GM13977 (cell line): ENCODE results near the gene MNX1.

Source experiments
- DNase-seq: peaks from one replicate; pipeline ENCODE4 v3.0.0; 2012; ENCODE audit warnings: low spot score
- in situ Hi-C: fragments of 300-500 bp; cut with MboI; formaldehyde crosslinking; loops from one replicate; pipeline ENCODE4 v1.12.0; 2022; ENCODE audit warnings: low sequenced_read_pairs, low pct_unique_long_range_greater_than_20kb, mixed read lengths, inconsistent platforms; ENCODE audit not compliant: unreplicated experiment
- TF ChIP-seq, protein P1 (sequence below): IDR thresholded peaks from 2 replicates; pipeline ENCODE4 v1.5.1; 2012; ENCODE audit warnings: mild to moderate bottlenecking, control low read depth; ENCODE audit not compliant: insufficient read depth; ENCODE audit errors: extremely low read depth, missing control alignments

MNX1 gene

DNA sequence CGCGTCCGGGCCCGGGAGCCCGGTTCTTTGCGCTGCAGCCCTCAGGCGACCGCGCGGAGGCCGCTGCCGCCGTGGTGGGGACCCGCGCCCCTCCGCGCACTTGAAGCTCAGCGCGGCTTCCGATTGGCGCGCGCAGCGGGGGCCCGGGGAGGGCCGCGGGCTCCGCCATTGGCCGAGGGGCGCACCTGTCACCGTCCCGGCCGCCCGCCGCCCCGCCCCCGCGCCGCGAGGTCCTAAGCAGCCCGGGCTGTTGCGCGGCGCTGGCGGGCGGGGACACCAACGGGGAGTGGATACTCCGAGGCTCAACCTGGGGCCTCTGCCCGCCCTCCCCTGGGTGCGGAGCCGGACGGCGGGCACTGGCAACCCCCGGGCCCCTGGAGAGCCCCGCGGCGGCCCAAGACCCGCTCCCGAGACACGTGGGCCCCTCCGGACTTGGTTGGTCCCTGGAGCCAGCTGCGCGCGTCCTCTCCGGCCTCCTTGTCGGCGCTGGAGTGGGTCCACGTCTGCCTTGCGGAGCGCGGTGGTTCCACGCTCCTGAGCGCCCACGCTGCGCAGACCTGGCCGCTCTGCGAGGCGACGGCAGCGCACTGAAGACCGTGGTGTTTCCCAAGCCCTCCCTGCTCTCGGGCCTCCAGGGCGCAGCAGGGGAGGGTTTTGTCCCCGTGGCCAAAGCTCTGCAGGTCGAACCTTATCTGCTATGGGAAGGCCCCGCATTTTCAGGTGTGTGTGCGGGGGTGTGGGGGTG is at the start of gene MNX1:
Gene MNX1, minus strand, starts transcription at position 76 of the 745 bp plus-strand sequence. CDS start 313 bp downstream, outside the sequence.
- TF ChIP-seq, protein P1, sequence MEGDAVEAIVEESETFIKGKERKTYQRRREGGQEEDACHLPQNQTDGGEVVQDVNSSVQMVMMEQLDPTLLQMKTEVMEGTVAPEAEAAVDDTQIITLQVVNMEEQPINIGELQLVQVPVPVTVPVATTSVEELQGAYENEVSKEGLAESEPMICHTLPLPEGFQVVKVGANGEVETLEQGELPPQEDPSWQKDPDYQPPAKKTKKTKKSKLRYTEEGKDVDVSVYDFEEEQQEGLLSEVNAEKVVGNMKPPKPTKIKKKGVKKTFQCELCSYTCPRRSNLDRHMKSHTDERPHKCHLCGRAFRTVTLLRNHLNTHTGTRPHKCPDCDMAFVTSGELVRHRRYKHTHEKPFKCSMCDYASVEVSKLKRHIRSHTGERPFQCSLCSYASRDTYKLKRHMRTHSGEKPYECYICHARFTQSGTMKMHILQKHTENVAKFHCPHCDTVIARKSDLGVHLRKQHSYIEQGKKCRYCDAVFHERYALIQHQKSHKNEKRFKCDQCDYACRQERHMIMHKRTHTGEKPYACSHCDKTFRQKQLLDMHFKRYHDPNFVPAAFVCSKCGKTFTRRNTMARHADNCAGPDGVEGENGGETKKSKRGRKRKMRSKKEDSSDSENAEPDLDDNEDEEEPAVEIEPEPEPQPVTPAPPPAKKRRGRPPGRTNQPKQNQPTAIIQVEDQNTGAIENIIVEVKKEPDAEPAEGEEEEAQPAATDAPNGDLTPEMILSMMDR: no peak
- DNase-seq: peak; percentile 98
- in situ Hi-C loops: loop anchor here (25.0 kb wide), 2 partner anchors 1223 to 1548 kb away; partner anchors contain the start of gene EN2

DNA sequence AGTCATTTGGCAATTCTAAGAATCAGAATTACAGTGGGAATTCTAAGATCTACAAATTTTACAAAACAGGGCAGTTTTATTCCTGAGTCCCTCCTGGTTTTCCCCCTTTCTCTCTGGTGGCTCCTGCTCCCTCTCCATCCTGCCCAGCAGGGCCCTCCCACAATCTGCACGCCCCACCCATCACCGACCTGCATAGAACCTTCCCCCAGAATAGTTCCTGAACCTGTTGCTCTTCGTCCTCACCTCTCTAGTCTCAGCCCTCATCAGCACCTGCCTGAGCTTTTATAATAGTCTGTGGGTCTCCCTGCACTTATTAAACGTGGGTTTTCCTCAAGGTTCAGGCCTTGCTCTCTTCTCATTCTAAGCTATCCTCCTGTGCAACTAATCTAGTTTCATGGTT is 49.1 kb upstream of the MNX1 start:
- no peak for DNase-seq
- TF ChIP-seq, protein P1: no peak
- in situ Hi-C loops: no loop called here

DNA sequence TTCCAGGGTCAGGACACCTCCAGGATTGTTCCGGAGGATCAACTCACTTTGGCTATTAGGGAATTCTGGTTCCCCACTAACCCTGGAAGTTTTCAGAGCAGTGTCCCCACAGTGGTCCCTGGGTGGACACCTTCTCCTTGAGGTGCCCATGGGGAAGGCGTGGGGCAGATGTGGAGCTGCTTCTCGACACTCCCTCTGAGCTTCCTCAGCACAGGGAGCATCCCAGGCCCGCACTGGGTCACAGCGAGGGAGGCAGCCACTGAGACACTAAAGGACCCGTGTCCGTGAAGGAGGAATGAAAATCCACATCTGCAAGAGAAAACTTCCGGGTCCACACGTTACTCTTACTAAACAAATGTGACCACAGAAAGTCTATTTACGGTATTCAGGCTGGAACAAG is 48.2 kb upstream of the MNX1 start:
- TF ChIP-seq, protein P1: no peak
- in situ Hi-C loops: no loop called here
- DNase-seq: no peak

DNA sequence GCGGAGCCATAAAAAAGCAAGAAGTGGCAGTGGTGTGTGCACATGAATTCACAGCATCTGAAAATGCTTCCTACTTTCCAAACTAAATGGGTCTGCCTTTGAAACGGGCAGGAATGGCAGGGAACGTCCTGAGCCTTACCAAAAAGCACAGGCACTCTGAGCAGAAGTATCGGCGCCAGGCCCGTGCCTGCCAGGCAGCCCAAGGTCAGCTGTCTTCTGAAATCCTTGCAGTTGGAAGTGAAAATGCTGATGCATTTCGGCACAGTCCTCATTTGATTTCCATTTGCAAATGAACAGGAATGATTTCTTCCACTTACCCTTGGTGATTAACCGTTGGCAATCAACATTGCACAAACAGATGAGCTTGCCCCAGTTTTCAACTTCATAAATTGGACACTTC is 47.6 kb upstream of the MNX1 start:
- TF ChIP-seq, protein P1: no peak
- in situ Hi-C loops: no loop called here
- no peak for DNase-seq

DNA sequence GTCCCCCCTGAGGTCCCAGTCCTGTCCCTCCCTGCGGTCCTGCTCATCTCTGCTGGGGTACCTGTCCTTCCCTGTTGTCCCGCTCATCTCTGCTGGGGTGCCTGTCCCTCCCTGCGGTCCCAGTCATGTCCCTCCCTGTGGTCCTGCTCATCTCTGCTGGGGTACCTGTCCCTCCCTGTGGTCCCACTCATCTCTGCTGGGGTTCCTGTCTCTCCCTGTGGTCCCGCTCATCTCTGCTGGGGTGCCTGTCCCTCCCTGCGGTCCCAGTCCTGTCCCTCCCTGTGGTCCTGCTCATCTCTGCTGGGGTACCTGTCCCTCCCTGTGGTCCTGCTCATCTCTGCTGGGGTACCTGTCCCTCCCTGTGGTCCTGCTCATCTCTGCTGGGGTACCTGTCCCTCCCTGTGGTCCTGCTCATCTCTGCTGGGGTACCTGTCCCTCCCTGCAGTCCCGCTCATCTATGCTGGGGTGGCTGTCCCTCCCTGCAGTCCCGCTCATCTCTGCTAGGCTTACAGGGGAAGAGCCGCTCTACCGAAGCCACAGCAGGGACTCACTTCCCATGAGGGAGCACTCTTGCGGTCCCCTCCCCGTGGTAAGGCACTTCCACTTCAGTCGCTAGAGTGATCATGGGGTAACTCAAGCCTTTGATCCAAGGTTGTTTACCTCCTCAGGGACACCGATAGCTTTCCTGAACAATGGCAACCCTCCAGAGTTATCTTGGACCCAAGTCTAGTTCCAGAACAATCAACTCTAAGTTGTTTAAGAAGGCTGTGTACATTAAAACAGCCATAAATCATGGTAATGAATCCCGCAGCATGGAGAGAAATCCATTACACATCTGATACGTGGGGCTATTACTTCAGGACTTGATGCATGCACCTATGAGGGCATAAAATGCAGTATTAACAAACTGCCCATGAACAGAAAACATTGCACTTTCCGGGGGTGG is 46.8 kb upstream of the MNX1 start:
- DNase-seq: no peak
- TF ChIP-seq, protein P1: no peak
- in situ Hi-C loops: no loop called here

DNA sequence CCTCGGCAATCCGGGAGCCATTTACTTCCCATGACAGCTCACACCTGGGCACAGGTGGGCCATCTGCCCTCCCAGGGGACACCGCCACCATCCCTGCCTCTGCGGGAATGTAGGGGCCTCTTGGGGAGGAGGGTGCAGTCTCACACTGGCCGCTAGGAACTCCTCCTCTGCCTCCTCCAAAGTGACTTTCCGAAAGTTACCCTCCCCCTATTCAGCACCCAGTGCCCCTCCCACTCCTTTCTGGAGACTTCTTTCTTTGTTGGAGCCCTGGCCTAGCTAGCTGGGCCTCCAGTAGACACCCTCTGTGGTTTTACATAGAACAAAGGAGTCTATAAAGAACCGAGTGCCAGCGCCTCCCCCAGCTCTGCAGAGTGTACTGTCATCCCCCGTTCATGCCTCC is 45.8 kb upstream of the MNX1 start:
- TF ChIP-seq, protein P1: no peak

More for the DNA sequence above, 45.8 kb upstream of the MNX1 start:
- in situ Hi-C loops: no loop called here
- no peak for DNase-seq
